Spleen (tissue), 7 donors: ENCODE results near the gene EYA2.

Experiments used
- CTCF ChIP-seq, 11 experiments: fragments of 200-600 bp in 7 of 11; fragments of 450-650 bp in 4 of 11; sonication (generic) in 4 of 11; IDR thresholded peaks in 8 of 11; conservative IDR thresholded peaks in 3 of 11; 1 replicate in 7 of 11; 2 replicates in 4 of 11; pipeline versions ENCODE4 v1.4.0 to v1.8.0; 2016 to 2021; ENCODE audit warnings: antibody characterized with exemption in 11 of 11, inconsistent platforms in 4 of 11, mild to moderate bottlenecking in 1 of 11
- POLR2A ChIP-seq, 3 donors: fragments of 450-650 bp; IDR thresholded peaks; one replicate each; pipeline ENCODE4 v1.5.1; 2017; ENCODE audit warnings: antibody characterized with exemption in 3 of 3, mild to moderate bottlenecking in 1 of 3
- POLR2AphosphoS5 ChIP-seq, 3 donors: sonication (generic); formaldehyde crosslinking; IDR thresholded peaks; one replicate each; pipeline ENCODE4 v1.5.1; 2017; ENCODE audit warnings: antibody characterized with exemption in 3 of 3
- donor health status: DM: no; HTN: no; CAD: no; lungs with moderate emphysema.
- donor health status: DM: no; HTN: no; CAD: no.
- donor health status: DM: no; HTN: no; CAD: no.

- TF ChIP-seq CTCF (IDR thresholded peaks at IDR 0.05 in 8 of 11, conservative IDR thresholded peaks at IDR 0.05 in 3 of 11), result no peak
- no peak for TF ChIP-seq POLR2A (IDR thresholded peaks at IDR 0.05)
- no peak for TF ChIP-seq POLR2AphosphoS5 (IDR thresholded peaks at IDR 0.05)
Observed at GRCh38 chr20:46897328-46897880, 2.8 kb downstream of the EYA2 start.
